Esophagus mucosa (tissue), 1 donor: Measurements from ENCODE around the gene POLR3GL. TPM values are rescaled to one million over a fixed set of nuclear protein-coding genes. Genes with fewer than 3 reads are reported as not detected.
"Not testable (repeated sequence)": the region's sequence is repeated elsewhere in the genome, so short reads cannot be mapped to it uniquely, and the experiment has no call there.

Source experiments
- ATAC-seq: fragments of 200-7000 bp; cut with Tn5 transposase; one replicate; pipeline ENCODE4 v1.9.1; 2020
- total RNA-seq: library from RNA; stranded (reverse); gene quantifications from one replicate; pipeline ENCODE4 v1.2.4, GENCODE V29; 2023
- donor health status: DM: yes; HTN: yes; CAD: no.

Gene POLR3GL
- total RNA-seq, 1 donor from 2014 or later = 6.1 TPM

DNA sequence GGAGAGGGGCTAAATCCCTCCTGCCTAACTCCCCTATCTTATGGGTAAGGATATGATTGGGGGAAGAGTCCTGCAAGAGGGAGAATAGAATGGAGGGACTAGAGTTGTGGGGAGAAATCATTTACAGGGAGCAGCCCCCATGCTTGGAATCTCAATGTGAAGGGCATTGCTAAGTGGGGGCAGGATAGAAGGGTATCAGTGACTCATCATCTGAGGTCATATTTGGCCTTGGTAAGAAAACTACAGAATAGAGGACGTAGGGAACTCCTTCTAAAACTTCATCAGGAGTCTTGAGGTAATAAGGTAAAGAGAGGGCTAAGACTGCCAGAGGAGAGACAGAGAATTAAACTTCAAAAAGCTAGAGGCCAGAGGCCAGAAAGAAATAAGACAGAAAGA lies 56.6 kb downstream of the POLR3GL start:
- no peak for ATAC-seq

DNA sequence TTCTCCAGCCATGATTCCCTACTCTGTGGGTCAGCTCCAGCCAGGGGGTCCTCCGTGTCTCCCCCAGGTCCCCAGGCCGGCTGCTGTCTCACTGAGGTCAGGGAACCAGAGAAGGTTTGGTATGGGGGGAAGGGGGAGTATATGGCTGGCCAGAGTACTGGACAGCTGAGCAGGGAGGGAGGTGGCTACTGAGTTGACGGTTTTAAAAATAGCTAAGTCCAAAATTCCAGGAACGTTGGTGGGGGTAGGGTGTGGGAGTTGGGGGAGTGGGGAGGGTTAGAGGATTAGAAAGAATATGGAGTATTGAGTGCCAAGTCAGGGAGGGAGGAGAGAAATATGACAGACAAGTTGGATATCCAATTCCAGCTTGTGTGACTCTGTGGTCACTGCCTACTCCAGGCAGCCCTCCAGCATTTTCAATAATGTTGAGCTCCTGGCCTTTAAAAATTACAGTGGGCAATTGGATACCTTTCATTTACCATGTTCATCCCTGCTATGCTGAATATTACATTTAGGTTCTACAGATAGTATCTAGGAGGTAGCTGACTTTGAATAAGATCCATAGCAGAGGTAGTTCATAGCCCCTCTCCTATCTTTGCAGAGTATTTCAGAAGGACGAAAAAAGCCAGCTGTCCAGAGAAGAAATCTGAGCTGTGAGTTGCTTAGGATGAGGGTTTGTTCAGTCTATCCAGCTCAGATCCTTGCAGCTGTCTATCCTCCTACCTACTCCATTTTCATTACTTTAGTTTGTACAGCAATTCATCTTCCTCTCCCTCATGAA lies 57.3 kb downstream of the POLR3GL start, which contains the start of gene HJV:
Gene HJV (minus strand): TSS at position 114 of the 781 bp plus-strand sequence. CDS start 1,504 bp downstream, outside the sequence.
- no peak for ATAC-seq

- ATAC-seq = no peak
Observed at GRCh38 chr1:146022403-146023127, 58.1 kb downstream of the POLR3GL start.

DNA sequence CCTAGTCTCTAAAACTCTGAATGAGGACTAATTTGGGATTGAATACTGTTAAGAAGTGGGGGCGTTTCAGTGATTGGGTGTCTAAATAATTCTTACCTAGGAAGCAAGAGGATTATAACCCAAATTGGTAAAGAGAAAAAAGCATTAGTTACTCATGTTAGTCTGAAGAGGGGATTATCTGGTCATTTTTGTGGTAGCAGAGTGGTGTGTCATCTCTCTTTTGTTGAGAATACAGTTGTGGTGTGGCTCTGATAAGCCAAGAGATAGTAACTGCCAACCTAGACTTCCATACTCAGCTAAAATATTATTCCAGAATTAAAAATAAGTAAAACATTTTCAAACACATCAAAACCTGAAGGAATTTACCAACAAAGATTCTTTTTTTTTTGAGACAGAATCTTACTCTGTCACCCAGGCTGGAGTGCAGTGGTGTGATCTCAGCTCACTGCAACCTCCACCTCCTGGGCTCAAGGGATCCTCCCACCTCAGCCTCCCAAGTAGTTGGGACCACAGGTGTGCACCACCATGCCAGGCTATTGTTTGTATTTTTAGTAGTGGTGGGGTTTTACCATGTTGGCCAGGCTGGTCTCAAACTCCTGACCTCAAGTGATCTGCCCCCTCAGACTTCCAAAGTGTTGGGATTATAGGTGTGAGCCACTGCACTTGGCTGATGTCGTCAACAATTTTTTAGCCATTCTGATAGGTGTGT lies 61.5 kb downstream of the POLR3GL start:
- not testable (repeated sequence) for ATAC-seq

DNA sequence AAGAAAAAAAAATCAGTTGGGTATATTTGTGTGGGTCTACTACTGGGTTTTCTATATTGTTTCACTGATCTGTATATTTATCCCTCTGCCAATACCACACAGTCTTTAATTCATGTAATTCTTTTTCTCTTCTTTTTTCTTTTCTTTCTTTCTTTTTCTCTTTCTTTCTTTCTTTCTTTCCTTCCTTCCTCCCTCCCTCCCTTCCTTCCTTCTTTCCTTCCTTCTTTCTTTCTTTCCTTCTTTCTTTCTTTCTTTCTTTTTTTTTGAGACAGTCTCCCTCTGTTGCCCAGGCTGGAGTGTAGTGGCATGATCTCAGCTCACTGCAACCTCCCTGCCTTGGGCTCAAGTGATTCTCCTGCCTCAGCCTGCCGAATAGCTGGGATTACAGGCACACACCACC lies 62.2 kb downstream of the POLR3GL start:
- ATAC-seq = not testable (repeated sequence)

Other genes with a start within 250 kb of the POLR3GL start
- not detected for gene CD160, start 245.2 kb upstream of the POLR3GL start, total RNA-seq
- gene RNF115, start 140.6 kb upstream of the POLR3GL start, total RNA-seq = 6.7 TPM
- 18.2 TPM for gene POLR3C, start 140.5 kb upstream of the POLR3GL start, total RNA-seq
- gene NUDT17, start 119.1 kb upstream of the POLR3GL start, total RNA-seq = 1.7 TPM
- gene PIAS3, start 105.6 kb upstream of the POLR3GL start, total RNA-seq = 39.5 TPM
- 13.7 TPM for gene ANKRD35, start 78.8 kb upstream of the POLR3GL start, total RNA-seq
- 0.76 TPM for gene ITGA10, start 54.6 kb upstream of the POLR3GL start, total RNA-seq
- gene PEX11B, start 46.0 kb upstream of the POLR3GL start, total RNA-seq = 31.6 TPM
- 152 TPM for gene RBM8A, start 37.2 kb upstream of the POLR3GL start, total RNA-seq
- gene LIX1L, start 6.7 kb upstream of the POLR3GL start, total RNA-seq = 4.3 TPM
- gene ANKRD34A, start 115 bp upstream of the POLR3GL start, total RNA-seq = 0.12 TPM
- 77.7 TPM for gene TXNIP, start 31.9 kb downstream of the POLR3GL start, total RNA-seq
- gene HJV, start 57.0 kb downstream of the POLR3GL start, total RNA-seq = not detected
- 3.6 TPM for gene NBPF10, start 180.1 kb downstream of the POLR3GL start, total RNA-seq